HG02642 (cell line): ENCODE measurements around the gene NME4.
A peak's percentile ranks its signal among the peaks of the same experiment; 100 is the strongest.
"Not testable (repeated sequence)": the region's sequence is repeated elsewhere in the genome, so short reads cannot be mapped to it uniquely, and the experiment has no call there.

Experiments
- ATAC-seq: cut with Tn5 transposase; IDR thresholded peaks from one replicate; pipeline ENCODE4 v1.9.1; 2021; ENCODE audit warnings: mild to moderate bottlenecking; ENCODE audit not compliant: unreplicated experiment, poor library complexity

The NME4 gene

DNA sequence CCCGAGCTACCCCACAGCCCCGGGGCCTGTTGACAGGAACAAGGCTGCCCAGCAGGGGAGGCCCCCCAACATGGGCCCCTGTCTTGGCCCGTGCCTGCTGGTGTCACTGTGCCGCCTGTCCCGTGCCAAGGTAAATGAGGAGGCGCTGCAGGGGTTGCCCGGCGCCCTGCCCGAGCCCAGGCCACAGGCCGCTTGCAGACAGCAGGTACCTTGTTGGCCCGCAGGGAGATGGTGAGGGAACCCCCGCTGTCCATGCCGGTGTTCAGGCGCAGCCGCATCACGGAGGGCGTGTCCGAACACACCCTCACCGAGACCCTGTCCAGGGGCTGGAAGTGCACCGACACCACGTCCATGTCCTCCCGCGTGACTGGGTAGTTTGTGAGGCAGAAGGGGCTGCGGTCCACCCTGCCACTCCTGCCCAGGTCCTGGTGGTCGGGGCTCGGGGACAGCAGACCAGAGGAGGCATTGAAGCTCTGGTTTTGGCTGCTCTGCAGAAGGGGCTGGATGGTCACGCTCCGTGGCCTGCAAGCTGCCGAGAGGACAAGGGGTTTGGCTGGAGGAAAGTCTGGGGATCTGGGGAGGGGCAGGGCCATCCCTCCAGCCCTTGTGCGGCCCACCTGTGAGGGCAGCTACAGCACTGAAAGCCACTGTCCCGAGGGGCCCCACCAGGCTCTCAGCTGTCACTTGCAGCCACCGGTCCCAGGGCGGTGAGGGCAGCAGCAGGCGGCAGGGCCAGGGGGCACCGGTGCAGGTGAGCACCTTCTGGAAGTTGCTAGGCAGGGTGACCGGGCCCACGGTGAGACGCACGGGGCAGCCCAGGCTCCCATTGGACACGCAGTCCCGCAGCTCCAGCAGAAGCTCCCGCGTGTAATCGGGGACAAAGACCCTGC lies 20.8 kb upstream of the NME4 start:
- no peak for ATAC-seq

GRCh38 chr16:376817-377418 lies 20.1 kb upstream of the NME4 start:
- no peak for ATAC-seq

DNA sequence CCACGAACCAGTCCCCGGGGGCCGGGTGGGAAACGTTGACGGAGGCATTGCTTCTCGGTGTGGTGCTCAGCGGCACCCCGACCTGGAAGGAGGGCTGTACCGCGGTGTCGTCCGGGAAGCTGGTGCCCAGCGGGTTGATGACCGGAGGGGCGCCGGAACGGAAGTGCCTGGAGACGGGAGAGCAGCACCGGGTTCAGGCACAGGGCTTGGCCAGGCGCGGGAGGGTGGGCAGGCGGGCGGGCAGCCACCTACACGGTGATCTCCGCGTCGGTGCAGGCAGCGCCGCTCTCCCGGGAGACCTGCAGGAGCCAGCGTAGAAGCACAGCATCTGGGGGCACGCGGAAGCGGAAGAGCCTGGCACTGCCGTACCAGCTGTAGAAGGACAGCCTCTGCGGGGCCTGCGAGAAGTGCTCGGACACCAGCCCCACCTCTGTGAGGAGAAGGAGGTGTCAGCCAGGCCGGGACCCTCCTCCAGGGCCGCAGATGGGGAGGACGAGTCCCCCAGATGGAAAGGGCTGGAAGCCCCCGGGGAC lies 19.5 kb upstream of the NME4 start:
- ATAC-seq, result no peak

DNA sequence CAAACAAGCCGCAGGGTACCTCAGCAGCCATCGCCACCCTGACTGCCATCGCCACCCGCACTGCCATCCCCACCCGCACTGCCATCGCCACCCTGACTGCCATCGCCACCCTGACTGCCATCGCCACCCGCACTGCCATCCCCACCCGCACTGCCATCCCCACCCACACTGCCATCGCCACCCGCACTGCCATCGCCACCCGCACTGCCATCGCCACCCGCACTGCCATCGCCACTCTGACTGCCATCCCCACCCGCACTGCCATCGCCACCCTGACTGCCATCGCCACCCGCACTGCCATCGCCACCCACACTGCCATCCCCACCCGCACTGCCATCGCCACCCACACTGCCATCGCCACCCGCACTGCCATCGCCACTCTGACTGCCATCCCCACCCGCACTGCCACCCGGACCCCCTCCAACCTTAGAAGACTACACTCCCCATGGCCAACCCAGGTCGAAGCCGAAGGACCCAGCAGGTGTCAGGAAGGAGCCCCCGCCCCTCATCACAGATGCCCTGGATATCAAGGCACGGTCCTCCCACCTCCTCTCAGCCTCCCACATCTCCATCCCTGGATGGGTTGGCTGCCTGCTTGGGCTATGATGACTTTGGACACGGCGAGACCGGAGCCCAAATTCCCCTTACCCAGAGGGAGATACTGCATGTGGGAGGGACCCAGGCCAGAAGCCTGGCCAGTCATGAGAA lies 18.7 kb upstream of the NME4 start:
- ATAC-seq, result not testable (repeated sequence)

GRCh38 chr16:378821-379182 lies 18.2 kb upstream of the NME4 start:
- no peak for ATAC-seq

GRCh38 chr16:379183-379960 lies 17.6 kb upstream of the NME4 start:
- no peak for ATAC-seq

GRCh38 chr16:379961-380761 lies 16.8 kb upstream of the NME4 start:
- no peak for ATAC-seq

DNA sequence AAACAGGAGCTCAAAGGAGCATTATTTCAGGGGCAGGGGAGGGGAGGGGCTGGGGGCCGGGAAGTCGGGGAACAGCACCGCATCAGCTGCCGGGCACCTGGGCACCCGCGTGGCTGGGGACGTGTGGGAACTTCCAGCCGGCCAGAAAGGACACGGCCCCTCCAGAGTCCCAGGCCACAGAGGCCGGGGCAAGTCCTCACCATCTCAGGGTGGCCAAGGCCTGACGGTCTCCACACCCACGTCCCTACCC lies 16.3 kb upstream of the NME4 start:
- no peak for ATAC-seq

DNA sequence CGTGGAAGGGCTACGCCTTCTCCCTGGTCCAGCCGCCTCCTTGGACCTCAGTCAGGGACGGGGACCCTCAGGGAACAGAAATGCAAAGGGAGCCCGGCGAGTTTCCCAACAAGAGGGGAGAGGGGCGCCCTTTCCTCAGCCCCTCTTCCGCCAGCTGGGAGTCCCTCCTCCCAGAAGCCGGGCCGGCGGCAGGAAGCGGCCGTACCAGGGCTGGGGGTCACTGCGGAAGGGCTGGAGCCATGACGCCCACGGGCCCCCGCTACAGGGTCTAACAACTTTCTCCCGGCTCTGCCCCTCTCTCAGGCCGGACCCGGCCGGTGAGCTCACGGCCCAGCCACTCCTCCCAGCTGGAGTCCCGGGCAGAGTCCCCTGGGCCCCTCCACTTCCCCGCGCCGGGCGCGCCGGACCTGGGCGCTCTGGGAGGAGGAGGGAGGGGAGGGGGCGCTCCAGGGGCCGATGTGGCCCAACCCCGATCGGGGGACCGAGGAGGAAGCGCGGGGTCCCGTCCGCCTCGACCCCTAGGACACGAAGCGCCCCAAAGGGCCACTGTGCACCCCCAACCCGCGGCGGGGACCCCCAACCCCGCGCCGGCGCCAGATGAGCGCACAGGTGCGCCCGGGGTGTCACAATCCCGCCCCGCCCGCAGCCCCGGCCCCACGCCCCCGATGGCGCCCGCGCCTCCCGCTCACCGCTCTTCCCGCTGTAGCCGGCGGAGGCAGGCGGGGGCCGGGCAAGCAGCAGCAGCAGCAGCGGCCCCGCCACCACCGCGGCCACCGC lies 15.8 kb upstream of the NME4 start:
- peak; percentile 37 for ATAC-seq

- peak; percentile 62 for ATAC-seq
Measured at GRCh38 chr16:381789-382717, 14.9 kb upstream of the NME4 start, which contains the start of gene PGAP6. Gene PGAP6 (minus strand): TSS chr16:381978. CDS start chr16:381821, 157 bp downstream.

GRCh38 chr16:383326-384051 lies 13.5 kb upstream of the NME4 start:
- ATAC-seq, result no peak

DNA sequence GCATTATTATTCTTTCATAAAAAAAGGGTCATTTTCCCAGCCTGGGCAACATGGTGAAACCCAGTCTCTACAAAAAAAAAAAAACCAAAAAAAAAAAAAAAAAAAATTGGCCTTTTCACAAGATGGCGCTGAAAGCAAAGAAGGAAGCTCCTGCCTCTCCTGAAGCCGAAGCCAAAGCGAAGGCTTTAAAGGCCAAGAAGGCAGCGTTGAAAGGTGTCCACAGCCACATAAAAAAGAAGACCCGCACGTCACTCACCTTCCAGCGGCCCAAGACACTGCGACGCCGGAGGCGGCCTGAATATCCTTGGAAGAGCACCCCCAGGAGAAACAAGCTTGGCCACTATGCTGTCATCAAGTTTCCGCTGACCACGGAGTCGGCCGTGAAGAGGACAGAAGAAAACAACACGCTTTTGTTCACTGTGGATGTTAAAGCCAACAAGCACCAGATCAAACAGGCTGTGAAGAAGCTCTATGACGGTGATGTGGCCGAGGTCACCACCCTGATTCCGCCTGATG lies 10.3 kb upstream of the NME4 start:
- ATAC-seq, result no peak

GRCh38 chr16:387761-388666 lies 9.0 kb upstream of the NME4 start:
- not testable (repeated sequence) for ATAC-seq

DNA sequence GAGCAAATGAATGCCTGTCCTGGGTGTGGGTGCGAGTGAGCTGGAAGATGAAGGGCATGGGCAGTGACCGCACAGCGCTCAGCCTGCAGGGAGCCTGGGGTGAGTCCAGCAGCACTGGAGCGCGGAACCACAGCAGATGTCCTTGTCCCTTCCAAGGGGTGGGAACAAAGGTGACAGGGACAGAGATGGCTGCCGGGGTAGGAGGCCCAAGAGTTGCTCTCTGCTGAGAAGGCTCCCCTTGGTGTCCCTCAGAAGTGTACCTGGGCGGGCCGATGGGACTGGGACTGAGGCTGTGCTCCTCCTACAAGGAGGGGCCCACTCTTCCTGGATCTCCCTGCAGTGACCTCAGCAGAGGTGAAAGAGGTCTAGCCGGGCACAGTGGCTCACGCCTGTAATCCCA lies 7.6 kb upstream of the NME4 start:
- no peak for ATAC-seq

DNA sequence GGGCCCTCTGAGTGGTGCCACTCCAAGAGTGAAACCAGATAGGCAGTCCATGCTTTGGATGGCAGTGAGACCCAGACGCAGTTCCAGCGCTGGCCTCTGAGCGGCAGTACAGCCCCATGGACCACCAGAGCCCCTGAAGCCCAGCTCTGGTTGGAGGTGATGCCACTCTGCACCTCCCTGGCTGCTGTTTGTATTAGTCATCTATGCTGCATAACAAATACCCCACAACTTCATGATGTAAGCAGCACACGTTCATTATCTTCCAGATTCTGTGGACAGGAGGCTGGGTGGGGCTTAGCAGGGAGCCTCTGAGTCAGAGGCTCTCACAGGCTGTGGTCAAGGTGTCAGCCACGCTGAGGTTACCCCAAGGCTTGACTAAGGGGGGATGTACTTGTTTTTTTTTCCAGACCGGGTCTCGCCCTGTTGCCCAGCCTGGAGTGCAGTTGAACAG lies 5.1 kb upstream of the NME4 start:
- no peak for ATAC-seq

DNA sequence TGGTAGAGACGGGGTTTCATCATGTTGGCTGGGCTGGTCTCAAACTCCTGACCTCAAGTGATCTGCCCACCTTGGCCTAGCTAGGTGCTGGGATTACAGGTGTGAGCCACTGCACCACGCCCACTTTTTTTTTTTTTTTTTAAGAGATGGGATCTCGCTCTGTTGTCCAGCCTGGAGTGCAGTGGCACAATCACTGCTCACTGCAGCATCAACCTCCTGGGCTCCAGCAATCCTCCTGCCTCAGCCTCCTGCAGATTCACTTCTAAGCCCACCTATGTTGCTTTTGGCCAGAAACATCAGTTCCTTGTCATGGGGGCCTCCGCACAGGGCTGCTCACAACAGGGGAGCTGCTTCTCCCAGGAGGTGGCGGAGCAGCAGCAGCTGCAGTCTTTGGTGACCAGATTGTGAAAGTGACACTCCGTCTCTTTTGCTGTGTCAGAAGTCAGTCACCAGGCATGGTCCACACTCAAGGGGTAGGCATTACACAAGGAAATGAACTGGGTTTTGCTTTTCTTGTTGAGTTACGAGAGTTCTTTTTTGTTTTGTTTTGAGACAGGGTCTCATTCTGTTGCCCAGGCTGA lies 4.5 kb upstream of the NME4 start:
- ATAC-seq, result no peak
